Mucosa of descending colon (tissue), 3 donors: Measurements from ENCODE around the gene TSEN2. TPM values are rescaled to one million over a fixed set of nuclear protein-coding genes. Genes with fewer than 3 reads are reported as not detected.

Source experiments
- ATAC-seq: fragments of 200-7000 bp; cut with Tn5 transposase; one replicate; pipeline ENCODE4 v1.9.1; 2020; ENCODE audit warnings: mild to moderate bottlenecking, moderate library complexity
- DNase-seq, 3 donors: peaks; one replicate each; pipeline ENCODE4 v3.0.0-alpha.2; 2020
- H3K36me3 ChIP-seq: fragments of 200-600 bp; one replicate; pipeline ENCODE4 v1.8.0; 2021; ENCODE audit warnings: low read depth, mild to moderate bottlenecking
- H3K4me1 ChIP-seq: fragments of 200-600 bp; one replicate; pipeline ENCODE4 v1.8.0; 2021; ENCODE audit warnings: low read depth, mild to moderate bottlenecking
- H3K4me3 ChIP-seq: fragments of 200-600 bp; one replicate; pipeline ENCODE4 v1.8.0; 2021; ENCODE audit warnings: mild to moderate bottlenecking
- H3K9me3 ChIP-seq: fragments of 200-600 bp; one replicate; pipeline ENCODE4 v1.8.0; 2021; ENCODE audit warnings: mild to moderate bottlenecking
- CTCF ChIP-seq: fragments of 200-600 bp; IDR thresholded peaks from one replicate; pipeline ENCODE4 v1.8.0; 2022; ENCODE audit warnings: antibody characterized with exemption, mild to moderate bottlenecking
- intact Hi-C, 2 donors: fragments of 100-400 bp; cut with DNase I in 1 of 2; cut with micrococcal nuclease in 1 of 2; formaldehyde crosslinking; loops; one replicate each; pipeline versions ENCODE4 v1.11.0 to v1.11.1; 2022; cut with DNase I, micrococcal nuclease
- total RNA-seq, 3 donors: library from RNA; stranded (reverse); fragmentation: NEBNext Ultra II Directional in 2 of 3; extraction: Animal tissue kit (Norgen Biotek cat#: 25700) in 2 of 3; gene quantifications; one replicate each; pipeline versions ENCODE4 v1.2.1 to v1.2.4, GENCODE V29; 2021 to 2023
- donor health status: DM: no; HTN: no; CAD: no; lungs with moderate emphysema.
- donor health status: DM: no; HTN: no; CAD: no.
- donor health status: DM: no; HTN: yes; CAD: no.

Gene TSEN2
- total RNA-seq, 3 donors from 2014 or later, result 18.2 to 29.7 (median 28.8) TPM

- Histone ChIP-seq H3K4me1 (peaks cover 5% of the 10 kb centered on the region), H3K4me3 (no peak overlapping the region), H3K36me3 (no peaks in the 10 kb centered on the region), H3K9me3 (no peaks in the 10 kb centered on the region)
- TF ChIP-seq CTCF, result no peak
- intact Hi-C loops, result loop anchor here in 1 of 2 donors (10.0 kb wide), 1 partner anchor 65 kb away; the partner anchor contains the start of gene TSEN2
- no peak for ATAC-seq
- no peak for DNase-seq
Observed at GRCh38 chr3:12549971-12550760, 65.9 kb downstream of the TSEN2 start.

GRCh38 chr3:12553921-12554391 lies 69.7 kb downstream of the TSEN2 start:
- TF ChIP-seq CTCF, result no peak
- DNase-seq (peak in 2 of 3 donors; percentile 26 to 59), ATAC-seq (no peak)
- H3K9me3 ChIP-seq, result no peaks in the 10 kb centered on the region
- no peak overlapping the region for H3K4me3 ChIP-seq
- H3K36me3 ChIP-seq, result no peaks in the 10 kb centered on the region
- intact Hi-C loops, result no loop called here
- H3K4me1 ChIP-seq, result peaks cover 18% of the 10 kb centered on the region

- Histone ChIP-seq H3K36me3 (no peaks in the 10 kb centered on the region), H3K4me3 (peak overlapping the region; percentile 1), H3K9me3 (no peaks in the 10 kb centered on the region), H3K4me1 (peaks cover 18% of the 10 kb centered on the region)
- no peak for TF ChIP-seq CTCF
- ATAC-seq (peak; percentile 2), DNase-seq (peak in 1 of 3 donors; percentile 10)
- intact Hi-C loops, result no loop called here
Observed at GRCh38 chr3:12556314-12556689, 72.0 kb downstream of the TSEN2 start.

GRCh38 chr3:12556690-12557472 lies 72.6 kb downstream of the TSEN2 start, which contains the start of gene MKRN2:
TSS of gene MKRN2 (plus strand) at chr3:12557087. CDS start at chr3:12557151, 64 bp downstream.
- peak; percentile 99 for ATAC-seq
- Histone ChIP-seq H3K36me3 (no peaks in the 10 kb centered on the region), H3K4me1 (peaks cover 18% of the 10 kb centered on the region), H3K4me3 (peak within 1 kb of the TSS; percentile 51), H3K9me3 (no peaks in the 10 kb centered on the region)
- no peak for TF ChIP-seq CTCF
- DNase-seq, result peak; percentile 86 to 96 (median 93)
- intact Hi-C loops, result no loop called here

- DNase-seq (no peak), ATAC-seq (no peak)
- no peaks in the 10 kb centered on the region for H3K36me3 ChIP-seq
- TF ChIP-seq CTCF, result no peak
- intact Hi-C loops, result no loop called here
- H3K4me3 ChIP-seq, result peak overlapping the region; percentile 51
- no peaks in the 10 kb centered on the region for H3K9me3 ChIP-seq
- peaks cover 18% of the 10 kb centered on the region for H3K4me1 ChIP-seq
Observed at GRCh38 chr3:12557473-12558100, 73.3 kb downstream of the TSEN2 start.
